Uterus (tissue), 2 donors: ENCODE data around the gene G3BP2.

ENCODE experiments used
- POLR2A ChIP-seq, 2 donors: fragments of 450-650 bp; IDR thresholded peaks; one replicate each; pipeline ENCODE4 v1.6.1; 2016; ENCODE audit warnings: antibody characterized with exemption in 2 of 2, mild to moderate bottlenecking in 1 of 2, moderate library complexity in 1 of 2
- TF ChIP-seq, protein P1 (sequence below), 4 experiments: fragments of 200-600 bp in 2 of 4; fragments of 450-650 bp in 2 of 4; sonication (generic) in 2 of 4; IDR thresholded peaks; one replicate each; pipeline ENCODE4 v1.5.1; 2016 to 2019; ENCODE audit warnings: antibody characterized with exemption in 4 of 4, mild to moderate bottlenecking in 2 of 4, moderate library complexity in 1 of 4

DNA sequence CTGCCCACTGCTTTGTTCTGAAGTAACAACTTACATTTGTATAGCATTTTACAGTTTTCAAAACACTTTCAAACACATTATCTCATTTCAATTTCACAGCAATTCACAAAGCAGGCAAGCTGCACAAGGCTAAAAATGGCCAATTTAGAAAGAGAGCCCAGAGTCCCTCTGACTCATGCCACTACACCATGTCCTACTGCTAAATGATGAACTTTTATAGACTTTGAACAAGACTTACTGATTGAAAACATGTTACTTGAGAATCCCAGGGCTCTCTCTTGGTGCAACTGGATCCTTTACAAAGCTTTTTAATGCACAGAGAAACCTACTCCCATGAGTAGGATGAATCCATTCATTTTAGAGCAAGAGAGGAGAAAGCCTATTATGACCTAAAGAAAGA is 5.8 kb upstream of the G3BP2 start:
- TF ChIP-seq, protein P1, sequence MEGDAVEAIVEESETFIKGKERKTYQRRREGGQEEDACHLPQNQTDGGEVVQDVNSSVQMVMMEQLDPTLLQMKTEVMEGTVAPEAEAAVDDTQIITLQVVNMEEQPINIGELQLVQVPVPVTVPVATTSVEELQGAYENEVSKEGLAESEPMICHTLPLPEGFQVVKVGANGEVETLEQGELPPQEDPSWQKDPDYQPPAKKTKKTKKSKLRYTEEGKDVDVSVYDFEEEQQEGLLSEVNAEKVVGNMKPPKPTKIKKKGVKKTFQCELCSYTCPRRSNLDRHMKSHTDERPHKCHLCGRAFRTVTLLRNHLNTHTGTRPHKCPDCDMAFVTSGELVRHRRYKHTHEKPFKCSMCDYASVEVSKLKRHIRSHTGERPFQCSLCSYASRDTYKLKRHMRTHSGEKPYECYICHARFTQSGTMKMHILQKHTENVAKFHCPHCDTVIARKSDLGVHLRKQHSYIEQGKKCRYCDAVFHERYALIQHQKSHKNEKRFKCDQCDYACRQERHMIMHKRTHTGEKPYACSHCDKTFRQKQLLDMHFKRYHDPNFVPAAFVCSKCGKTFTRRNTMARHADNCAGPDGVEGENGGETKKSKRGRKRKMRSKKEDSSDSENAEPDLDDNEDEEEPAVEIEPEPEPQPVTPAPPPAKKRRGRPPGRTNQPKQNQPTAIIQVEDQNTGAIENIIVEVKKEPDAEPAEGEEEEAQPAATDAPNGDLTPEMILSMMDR (IDR thresholded peaks at IDR 0.05) = no peak
- no peak for TF ChIP-seq POLR2A (IDR thresholded peaks at IDR 0.05)
